ENCODE data around the gene SFI1.
A peak's percentile ranks its signal among the peaks of the same experiment; 100 is the strongest.
"Not testable (repeated sequence)": the region's sequence is repeated elsewhere in the genome, so short reads cannot be mapped to it uniquely, and the experiment has no call there.

SFI1 gene

GRCh38 chr22:31647523-31648320 is 151.4 kb downstream of the SFI1 start:
- no peak for DNase-seq

GRCh38 chr22:31650391-31650790 is 154.1 kb downstream of the SFI1 start:
- no peak for DNase-seq

GRCh38 chr22:31651664-31652063 is 155.3 kb downstream of the SFI1 start:
- DNase-seq = no peak

- DNase-seq = no peak
Measured at GRCh38 chr22:31652088-31652487, 155.8 kb downstream of the SFI1 start.

GRCh38 chr22:31652911-31653684 is 156.8 kb downstream of the SFI1 start:
- DNase-seq = no peak

GRCh38 chr22:31653944-31654343 is 157.6 kb downstream of the SFI1 start:
- no peak for DNase-seq

- no peak for DNase-seq
Measured at GRCh38 chr22:31654408-31654807, 158.1 kb downstream of the SFI1 start.

- no peak for DNase-seq
Measured at GRCh38 chr22:31659246-31659645, 162.9 kb downstream of the SFI1 start.

DNA sequence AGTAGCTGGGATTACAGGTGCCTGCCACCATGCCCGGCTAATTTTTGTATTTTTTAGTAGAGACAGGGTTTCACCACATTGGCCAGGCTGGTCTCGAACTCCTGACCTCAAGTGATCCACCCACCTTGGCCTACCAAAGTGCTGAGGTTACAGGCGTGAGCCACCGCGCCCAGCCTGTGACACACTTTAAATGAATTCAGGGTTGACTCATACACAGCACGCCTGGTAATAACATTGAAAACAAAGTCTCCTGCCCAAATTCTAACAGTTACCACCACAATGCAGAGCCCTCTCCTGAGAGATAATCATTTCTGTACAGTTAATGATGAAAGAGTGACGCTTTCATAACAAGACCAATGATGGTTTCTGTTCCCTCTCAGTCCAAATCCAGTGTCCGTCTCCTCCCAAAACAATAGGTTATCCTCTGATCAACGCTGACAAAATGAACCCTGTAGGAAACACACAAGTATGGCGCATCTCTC is 164.6 kb downstream of the SFI1 start:
- DNase-seq = not testable (repeated sequence)

GRCh38 chr22:31661851-31662667 is 165.7 kb downstream of the SFI1 start, which contains the start of gene PISD:
PISD (minus strand) TSS chr22:31662215; CDS start chr22:31662208, 7 bp downstream.
- DNase-seq = peak; percentile 85 to 91

DNA sequence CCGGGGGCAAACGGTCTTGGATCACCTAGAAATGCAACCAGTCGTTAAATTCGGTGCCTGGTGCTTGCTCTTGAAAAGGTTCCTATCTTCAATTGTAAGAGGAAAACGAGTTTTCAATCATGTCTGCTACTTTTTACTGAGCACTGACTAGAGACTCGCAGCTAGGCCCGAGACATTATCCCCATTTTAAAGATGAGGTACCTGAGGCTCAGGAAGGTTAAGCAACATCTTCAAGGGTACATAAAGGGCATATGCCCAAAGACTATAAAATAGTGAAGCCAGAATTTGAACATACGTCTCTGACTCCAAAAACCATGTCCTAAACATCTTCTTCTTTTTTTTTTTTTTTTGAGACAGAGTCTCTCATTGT is 166.3 kb downstream of the SFI1 start:
- no peak for DNase-seq

All from bone marrow (tissue), 2 donors.